H1 (cell line): ENCODE measurements around the gene CLDN6. TPM values are rescaled to one million over a fixed set of nuclear protein-coding genes. Genes with fewer than 3 reads are reported as not detected.

Experiments
- CTCF ChIA-PET: fragments of 300-600 bp; sonication (Branson Sonifier 250); formaldehyde crosslinking; loops from one replicate; lab custom pipeline; 2021; ENCODE audit not compliant: partially characterized antibody; lab: Charles Lee
- POLR2A ChIA-PET: fragments of 300-600 bp; sonication (Branson Sonifier 250); formaldehyde crosslinking; loops from one replicate; lab custom pipeline; 2021; ENCODE audit warnings: inconsistent platforms; ENCODE audit not compliant: partially characterized antibody; lab: Charles Lee
- DNase-seq, 2 experiments: peaks; one replicate each; pipeline versions ENCODE4 v3.0.0 to v3.0.0-alpha.2; 2010 to 2022; ENCODE audit warnings: low spot score in 2 of 2, low read depth in 1 of 2, mixed read lengths in 1 of 2
- FAIRE-seq: peaks from 2 replicates; lab custom pipeline; 2011; peaks lifted over from hg19 to GRCh38; lab: Jason Lieb, UNC
- H2AFZ ChIP-seq: 2 replicates; pipeline ENCODE4 v1.8.1; 2012; ENCODE audit warnings: low read length, inconsistent platforms
- H2AK5ac ChIP-seq: 2 replicates; pipeline ENCODE4 v1.6.1; 2013; ENCODE audit warnings: low read depth, low read length
- H2BK120ac ChIP-seq: replicated peaks from 2 replicates; pipeline ENCODE3; 2013; ENCODE audit warnings: low read depth, low read length, inconsistent platforms
- H2BK12ac ChIP-seq: 2 replicates; pipeline ENCODE4 v1.6.1; 2013; ENCODE audit warnings: low read depth, low read length
- H2BK15ac ChIP-seq: 2 replicates; pipeline ENCODE4 v1.6.1; 2013; ENCODE audit warnings: low read length
- H2BK20ac ChIP-seq: 2 replicates; pipeline ENCODE4 v1.6.1; 2013; ENCODE audit warnings: low read length
- H2BK5ac ChIP-seq: 2 replicates; pipeline ENCODE4 v1.6.1; 2013; ENCODE audit warnings: low read depth, low read length
- H3K14ac ChIP-seq: 2 replicates; pipeline ENCODE4 v1.6.1; 2013; ENCODE audit warnings: inconsistent platforms; ENCODE audit not compliant: insufficient read length
- H3K18ac ChIP-seq: 2 replicates; pipeline ENCODE4 v1.6.1; 2013; ENCODE audit warnings: low read length; ENCODE audit errors: extremely low read depth
- H3K23ac ChIP-seq: 2 replicates; pipeline ENCODE4 v1.6.1; 2013; ENCODE audit warnings: inconsistent platforms; ENCODE audit not compliant: insufficient read length
- H3K23me2 ChIP-seq: 2 replicates; pipeline ENCODE4 v1.6.1; 2013; ENCODE audit warnings: low read depth, low read length
- H3K27ac ChIP-seq: 2 replicates; pipeline ENCODE4 v1.6.1; 2011; ENCODE audit warnings: low read depth, low read length, inconsistent platforms
- H3K27me3 ChIP-seq, 4 experiments: replicated peaks in 1 of 4; 1 replicate in 1 of 4; 2 replicates in 3 of 4; pipeline versions ENCODE4 v1.6.1 to v1.8.1; 2011 to 2013; ENCODE audit warnings: low read length in 3 of 4, mild to moderate bottlenecking in 3 of 4, inconsistent platforms in 2 of 4, mixed read lengths in 2 of 4, moderate library complexity in 1 of 4; ENCODE audit not compliant: control insufficient read depth in 3 of 4, insufficient read depth in 3 of 4; ENCODE audit errors: extremely low read depth in 1 of 4
- H3K36me3 ChIP-seq, 4 experiments: 2 replicates each; pipeline versions ENCODE4 v1.6.1 to v1.8.1; 2011 to 2013; ENCODE audit warnings: mild to moderate bottlenecking in 4 of 4, low read length in 3 of 4, moderate library complexity in 2 of 4, control low read depth in 1 of 4, inconsistent platforms in 1 of 4; ENCODE audit not compliant: insufficient read depth in 4 of 4, control insufficient read depth in 2 of 4
- H3K4ac ChIP-seq: replicated peaks from 2 replicates; pipeline ENCODE3; 2013; ENCODE audit warnings: low read length, low read depth, mixed read lengths, inconsistent platforms; ENCODE audit not compliant: insufficient read length
- H3K4me1 ChIP-seq, 4 experiments: replicated peaks in 1 of 4; 1 replicate in 1 of 4; 2 replicates in 3 of 4; pipeline versions ENCODE4 v1.6.1 to v1.8.1; 2011 to 2013; ENCODE audit warnings: low read length in 3 of 4, inconsistent platforms in 2 of 4, mixed read lengths in 1 of 4; ENCODE audit not compliant: insufficient read depth in 4 of 4, control insufficient read depth in 3 of 4
- H3K4me2 ChIP-seq, 2 experiments: 2 replicates each; pipeline versions ENCODE4 v1.6.1 to v1.8.1; 2011 to 2013; ENCODE audit warnings: low read depth in 2 of 2, low read length in 2 of 2, control low read depth in 1 of 2, inconsistent platforms in 1 of 2, mild to moderate bottlenecking in 1 of 2; ENCODE audit not compliant: insufficient read depth in 1 of 2
- H3K4me3 ChIP-seq, 4 experiments: fragments of 200-600, 300-600 bp in 1 of 4; sonication (generic), shearing (Covaris generic), sonication (Bioruptor Twin) in 1 of 4; 2 replicates each; pipeline versions ENCODE4 v1.5.1 to v1.8.1; 2011 to 2016; ENCODE audit warnings: low read length in 4 of 4, low read depth in 3 of 4, control low read depth in 2 of 4, inconsistent platforms in 2 of 4, mild to moderate bottlenecking in 2 of 4, mixed read lengths in 1 of 4, moderate library complexity in 1 of 4; ENCODE audit not compliant: insufficient read depth in 2 of 4; ENCODE audit errors: extremely low read depth in 1 of 4
- H3K56ac ChIP-seq: replicated peaks from 2 replicates; pipeline ENCODE3; 2013; ENCODE audit warnings: low read depth, mild to moderate bottlenecking, mixed read lengths, low read length, inconsistent platforms; ENCODE audit not compliant: insufficient read length
- H3K79me1 ChIP-seq: 2 replicates; pipeline ENCODE4 v1.6.1; 2013; ENCODE audit warnings: low read depth, low read length, control low read depth
- H3K79me2 ChIP-seq, 2 experiments: 2 replicates each; pipeline versions ENCODE4 v1.6.1 to v1.8.1; 2012 to 2013; ENCODE audit warnings: low read length in 2 of 2, mild to moderate bottlenecking in 2 of 2, inconsistent platforms in 1 of 2; ENCODE audit not compliant: insufficient read depth in 2 of 2, control insufficient read depth in 1 of 2
- H3K9ac ChIP-seq, 4 experiments: replicated peaks in 1 of 4; 1 replicate in 1 of 4; 2 replicates in 3 of 4; pipeline versions ENCODE4 v1.6.1 to v1.8.1; 2011 to 2013; ENCODE audit warnings: low read depth in 3 of 4, low read length in 3 of 4, control low read depth in 2 of 4, mild to moderate bottlenecking in 2 of 4, moderate library complexity in 2 of 4, inconsistent platforms in 1 of 4; ENCODE audit errors: extremely low read depth in 1 of 4
- H3K9me3 ChIP-seq, 2 experiments: 2 replicates each; pipeline versions ENCODE4 v1.6.1 to v1.8.1; 2012 to 2013; ENCODE audit warnings: mild to moderate bottlenecking in 2 of 2, moderate library complexity in 2 of 2, control low read depth in 1 of 2, inconsistent platforms in 1 of 2, low read depth in 1 of 2, low read length in 1 of 2, mixed read lengths in 1 of 2; ENCODE audit not compliant: insufficient read depth in 2 of 2
- H4K20me1 ChIP-seq, 2 experiments: replicated peaks in 1 of 2; 2 replicates each; pipeline versions ENCODE3 to v1.8.1; 2011 to 2013; ENCODE audit warnings: inconsistent platforms in 2 of 2, low read length in 2 of 2, mild to moderate bottlenecking in 1 of 2; ENCODE audit not compliant: insufficient read depth in 2 of 2, control insufficient read depth in 1 of 2
- H4K5ac ChIP-seq: 2 replicates; pipeline ENCODE4 v1.6.1; 2013; ENCODE audit warnings: low read length, low read depth, mixed read lengths, inconsistent platforms; ENCODE audit not compliant: insufficient read length
- H4K8ac ChIP-seq: 2 replicates; pipeline ENCODE4 v1.8.0; 2013; ENCODE audit warnings: mild to moderate bottlenecking, moderate library complexity, low read length, inconsistent platforms; ENCODE audit not compliant: insufficient read depth; ENCODE audit errors: extremely low read depth
- H4K91ac ChIP-seq: replicated peaks from 2 replicates; pipeline ENCODE3; 2013; ENCODE audit warnings: low read length, mixed read lengths, inconsistent platforms; ENCODE audit not compliant: insufficient read length
- CBX5 ChIP-seq: fragments of 300-800, 300-1000 bp; sonication (generic); IDR thresholded peaks from 2 replicates; pipeline ENCODE4 v1.7.1; 2016; ENCODE audit warnings: antibody characterized with exemption, low read length, low read depth
- CBX8 ChIP-seq: fragments of 300-800, 300-1000 bp; sonication (generic); IDR thresholded peaks from 2 replicates; pipeline ENCODE4 v1.7.1; 2016; ENCODE audit warnings: low read depth, low read length, borderline replicate concordance
- EGR1 ChIP-seq: IDR thresholded peaks from 2 replicates; pipeline ENCODE4 v1.6.1; 2011; ENCODE audit warnings: low read depth, low read length, borderline replicate concordance
- EP300 ChIP-seq, 2 experiments: IDR thresholded peaks; 1 replicate in 1 of 2; 2 replicates in 1 of 2; pipeline ENCODE4 v1.6.1; 2011 to 2012; ENCODE audit warnings: low read depth in 2 of 2, low read length in 2 of 2, mild to moderate bottlenecking in 2 of 2, borderline replicate concordance in 1 of 2, inconsistent platforms in 1 of 2, moderate library complexity in 1 of 2
- NRF1 ChIP-seq: IDR thresholded peaks from 2 replicates; pipeline ENCODE4 v1.6.1; 2011; ENCODE audit warnings: mild to moderate bottlenecking, low read depth, low read length, improper control_type of control experiment
- POLR2A ChIP-seq, 2 experiments: IDR thresholded peaks; 1 replicate in 1 of 2; 2 replicates in 1 of 2; pipeline ENCODE4 v1.6.1; 2011; ENCODE audit warnings: low read depth in 2 of 2, low read length in 2 of 2, mild to moderate bottlenecking in 2 of 2; ENCODE audit errors: control extremely low read depth in 1 of 2
- POLR2AphosphoS5 ChIP-seq: IDR thresholded peaks from 2 replicates; pipeline ENCODE4 v1.6.1; 2011; ENCODE audit warnings: low read depth, low read length
- SP1 ChIP-seq: IDR thresholded peaks from 2 replicates; pipeline ENCODE4 v1.6.1; 2011; ENCODE audit warnings: low read depth, low read length
- SUZ12 ChIP-seq: fragments of 200-600 bp; sonication (generic); IDR thresholded peaks from 2 replicates; pipeline ENCODE4 v1.6.1; 2012; ENCODE audit warnings: mild to moderate bottlenecking, inconsistent platforms, low read length, moderate library complexity, mixed read lengths
- TAF7 ChIP-seq: optimal IDR thresholded peaks from 2 replicates; pipeline ENCODE3; 2011; ENCODE audit warnings: low read depth, mild to moderate bottlenecking, inconsistent platforms, low read length, moderate library complexity, borderline replicate concordance
- WGBS, 2 experiments: shearing (Covaris generic) in 1 of 2; methylation state at CpG; one replicate each; pipeline versions ENCODE4 v1.1.6 to v1.1.7; 2013 to 2015; ENCODE audit warnings: low lambda C conversion rate in 2 of 2, mixed read lengths in 2 of 2, inconsistent platforms in 1 of 2, low coverage in 1 of 2, missing lambda C conversion rate in 1 of 2; ENCODE audit not compliant: insufficient replicate concordance in 2 of 2, insufficient coverage in 1 of 2, insufficient read length in 1 of 2; ENCODE audit errors: extremely low coverage in 1 of 2, missing lambda C conversion rate in 1 of 2; 5-methylcytosine and 5-hydroxymethylcytosine counted together
- polyA plus RNA-seq, 7 experiments: library from polyadenylated mRNA; depleted of rRNA in 3 of 7; stranded (reverse) in 5 of 7; unstranded in 2 of 7; fragments of >200 nt in 5 of 7; fragments of 200-250 nt in 2 of 7; gene quantifications; 1 replicate in 5 of 7; 2 replicates in 1 of 7; 4 replicates in 1 of 7; pipeline versions ENCODE4 v1.2.1 to v1.2.3, GENCODE V29; 2011 to 2013; ENCODE audit warnings: missing spikeins in 2 of 7, mixed read lengths in 2 of 7
- total RNA-seq: library from RNA; stranded (reverse); fragmentation: NEBNext Ultra II Directional; extraction: Animal tissue kit (Norgen Biotek cat#: 25700); gene quantifications from 2 replicates; pipeline ENCODE4 v1.2.1, GENCODE V29; 2021

CLDN6 gene
- total and polyA plus RNA-seq, 2 of the 8 experiments (the other 6 are each of a cell fraction or from before 2014, with no cell fraction given) = 747 to 1,115 TPM

DNA sequence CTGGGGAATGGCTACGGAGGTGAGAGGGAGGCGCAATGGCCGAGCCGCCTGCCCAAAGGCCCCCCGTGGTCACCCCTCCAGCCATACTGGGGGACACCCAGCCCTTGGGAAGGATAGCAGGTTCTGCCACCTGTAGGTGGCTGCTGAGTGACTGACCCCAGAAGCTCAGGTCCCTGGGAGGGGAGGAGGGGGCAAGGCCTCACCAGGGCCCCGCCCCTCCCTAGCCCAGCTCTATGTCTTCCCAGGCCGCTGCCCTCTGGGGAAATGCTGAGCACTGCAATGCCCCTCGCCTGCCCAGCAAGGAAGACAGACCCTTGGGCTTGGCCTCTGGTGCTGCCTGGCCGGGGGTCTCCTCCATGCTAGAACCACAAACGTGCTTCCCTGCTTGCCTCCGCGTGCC lies 16.7 kb downstream of the CLDN6 start:
- peak overlapping the region; percentile 26 for H4K91ac ChIP-seq
- H3K4ac ChIP-seq = no peak overlapping the region
- no peak overlapping the region for H3K4me2 ChIP-seq
- H2BK15ac ChIP-seq = peak overlapping the region; percentile 81; the same call in 1 of the 2 replicates
- ChIA-PET CTCF (interaction anchor here (1.3 to 17.3 kb wide), 11 partner anchors 10 to 105 kb away, joined by 3 to 639 read pairs (median 8); partner anchors contain the start of genes BICDL2, CLDN6, CLDN9 and HCFC1R1), POLR2A (interaction anchor here (0.7 to 35.7 kb wide), 9 partner anchors 8 to 46 kb away, joined by 3 to 1808 read pairs (median 11); partner anchors contain the start of genes BICDL2, CLDN6, CLDN9 and HCFC1R1)
- no peak overlapping the region for H3K4me3 ChIP-seq
- no peaks in the 10 kb centered on the region for H3K9me3 ChIP-seq
- no peaks in the 10 kb centered on the region for H3K27me3 ChIP-seq
- WGBS, 2 experiments = 82% methylated on average over 12 of the region's 12 CpGs; no CpG with 5 or more reads in 1 of the 2 experiments
- DNase-seq (no peak), FAIRE-seq (no peak)
- H3K9ac ChIP-seq = no peak overlapping the region
- no peak overlapping the region for H2BK20ac ChIP-seq
- H2AFZ ChIP-seq = no peak overlapping the region
- H3K18ac ChIP-seq = peak overlapping the region; percentile 71
- no peaks in the 10 kb centered on the region for H3K79me1 ChIP-seq
- 0 out of 2 replicates have a peak overlapping the region, but pooled peaks have one; percentile 75 for H2AK5ac ChIP-seq
- no peak for TF ChIP-seq CBX5
- TF ChIP-seq EP300 (IDR thresholded peaks at IDR 0.05; ENCODE audit: borderline replicate concordance in 1 of 2, low read depth in 2 of 2, low read length in 2 of 2) = no peak
- no peak for TF ChIP-seq TAF7
- TF ChIP-seq POLR2A (IDR thresholded peaks at IDR 0.05; ENCODE audit: control extremely low read depth in 1 of 2, low read depth in 2 of 2, low read length in 2 of 2) = no peak
- no peak for TF ChIP-seq SUZ12
- TF ChIP-seq POLR2AphosphoS5 = no peak
- no peak for TF ChIP-seq CBX8
- no peak for TF ChIP-seq NRF1
- TF ChIP-seq SP1 = no peak
- TF ChIP-seq EGR1 = no peak
- H3K56ac ChIP-seq = no peak overlapping the region
- 0 out of 4 replicates have a peak, but pooled peaks cover 0 to 2% of the 10 kb centered on the region in 2 experiments for H3K79me2 ChIP-seq
- peaks cover 0 to 31% (median 13%) of the 10 kb centered on the region in 4 experiments; a peak in 6 of 7 replicates for H3K4me1 ChIP-seq
- no peak overlapping the region for H4K5ac ChIP-seq
- no peak overlapping the region for H3K23ac ChIP-seq
- H3K23me2 ChIP-seq = peaks cover 3% of the 10 kb centered on the region
- H2BK12ac ChIP-seq = peak overlapping the region; percentile 22; the same call in 1 of the 2 replicates
- no peak overlapping the region for H3K14ac ChIP-seq
- H3K36me3 ChIP-seq = peaks cover 0 to under 1% (median 0%) of the 10 kb centered on the region in 4 experiments; a peak in 1 of 8 replicates
- no peak overlapping the region for H2BK120ac ChIP-seq
- H4K20me1 ChIP-seq = peaks cover 0 to 2% of the 10 kb centered on the region in 2 experiments
- H3K27ac ChIP-seq = no peak overlapping the region
- no peak overlapping the region; the same call in 1 of the 2 replicates for H2BK5ac ChIP-seq
- H4K8ac ChIP-seq = no peak overlapping the region
